Caki2 (cell line): ENCODE measurements around the gene EPN1. TPM values are rescaled to one million over a fixed set of nuclear protein-coding genes. Genes with fewer than 3 reads are reported as not detected.

Experiments
- DNase-seq: peaks from one replicate; pipeline ENCODE4 v3.0.0-alpha.2; 2015; ENCODE audit warnings: low read depth
- in situ Hi-C: cut with HindIII; loops from 2 replicates; pipeline ENCODE4 v1.10.0; 2016; ENCODE audit warnings: low sequenced_read_pairs, low pct_unique_long_range_greater_than_20kb, mixed read lengths
- total RNA-seq: library from RNA; depleted of rRNA; stranded (reverse); fragments of >200 nt; shearing (Covaris generic); gene quantifications from 2 replicates; pipeline ENCODE4 v1.2.3, GENCODE V29; 2014; ENCODE audit warnings: low replicate concordance; rRNA removed

EPN1 gene
- 117 and 123 TPM in 2 replicates for total RNA-seq

DNA sequence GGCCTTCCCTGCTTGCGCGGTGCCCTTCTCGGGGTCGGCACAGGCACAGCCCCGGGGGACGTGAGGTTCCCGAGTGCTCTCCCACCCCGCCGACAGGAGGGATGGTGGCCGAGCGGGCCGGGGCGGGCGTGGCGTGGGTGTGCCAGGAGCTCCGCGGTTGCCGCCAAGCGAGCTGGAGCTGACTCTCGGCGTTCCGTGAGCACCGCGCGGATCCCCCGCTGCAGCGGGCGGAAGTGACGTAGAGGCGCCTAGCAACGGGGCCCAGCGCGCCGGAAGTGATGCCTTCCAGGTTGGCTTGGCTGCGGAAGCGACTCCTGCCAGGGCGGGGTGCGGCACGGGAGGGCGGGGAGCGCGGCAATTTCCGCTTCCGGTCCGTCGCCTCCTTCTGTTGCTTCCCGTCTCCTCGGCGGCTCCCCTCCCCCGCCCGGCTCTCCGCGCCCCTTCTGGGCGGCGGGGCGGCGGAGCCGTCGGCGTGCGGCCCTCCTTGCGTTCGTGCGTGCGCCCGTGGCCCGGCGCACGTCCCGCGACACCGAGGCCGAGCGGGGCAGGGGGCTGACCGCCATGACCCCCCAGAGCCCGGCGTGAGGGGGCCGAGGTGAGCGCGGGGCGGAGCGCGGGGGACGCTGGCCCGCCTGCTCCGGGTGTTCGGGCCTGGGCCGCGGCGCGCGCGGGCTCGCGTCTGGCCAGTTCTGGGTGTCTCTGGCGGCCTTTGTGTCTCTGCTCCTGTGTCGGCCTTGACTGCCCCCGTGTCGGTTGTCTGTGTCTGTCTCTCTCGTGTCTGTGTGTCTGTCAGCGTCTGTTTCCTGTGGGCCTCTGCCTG lies at the start of gene EPN1:
Gene EPN1 (plus strand): TSS at position 386 of the 820 bp plus-strand sequence. CDS start 3,402 bp downstream, outside the sequence.
- in situ Hi-C loops, result no loop called here
- DNase-seq, result peak; percentile 95

DNA sequence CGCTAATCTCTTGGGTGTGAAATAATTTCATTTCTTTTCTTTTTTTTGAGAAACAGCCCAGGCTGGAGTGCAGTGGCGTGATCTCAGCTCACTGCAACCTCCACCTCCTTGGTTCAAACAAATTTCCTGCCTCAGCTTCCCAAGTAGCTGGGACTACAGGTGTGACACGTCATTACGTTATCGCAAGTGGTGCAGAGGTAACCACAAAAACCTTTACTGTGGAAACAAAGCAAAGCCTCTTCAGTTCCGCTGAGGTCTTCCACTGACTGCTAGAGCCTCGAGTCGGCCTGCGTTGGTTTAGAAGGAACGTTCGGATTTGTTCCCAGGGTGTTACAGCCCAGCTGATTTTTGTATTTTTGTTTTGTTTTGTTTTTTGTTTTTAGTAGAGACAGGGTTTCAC lies 48.7 kb upstream of the EPN1 start:
- DNase-seq, result no peak
- in situ Hi-C loops, result loop anchor here (10.0 kb wide), 1 partner anchor 452 kb away; no protein-coding TSS in a partner anchor

DNA sequence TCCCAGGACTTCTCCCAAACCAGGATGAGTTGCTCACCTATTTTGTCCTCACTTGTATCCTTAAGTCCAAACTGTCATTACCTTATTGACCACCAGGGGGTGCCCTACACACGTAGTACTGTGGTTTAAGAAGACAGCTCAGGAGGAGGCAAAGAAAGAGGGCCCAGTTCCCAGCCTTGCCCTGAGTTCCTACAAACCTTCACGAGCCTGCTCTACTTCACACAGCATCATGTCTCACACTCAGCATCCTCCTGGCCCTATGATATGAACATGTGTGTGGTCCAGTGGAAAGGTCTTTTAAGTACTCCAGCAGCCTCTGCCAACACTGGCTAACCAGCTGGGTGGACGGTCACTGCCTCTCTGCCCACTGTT lies 42.6 kb upstream of the EPN1 start:
- in situ Hi-C loops, result no loop called here
- DNase-seq, result peak; percentile 84

DNA sequence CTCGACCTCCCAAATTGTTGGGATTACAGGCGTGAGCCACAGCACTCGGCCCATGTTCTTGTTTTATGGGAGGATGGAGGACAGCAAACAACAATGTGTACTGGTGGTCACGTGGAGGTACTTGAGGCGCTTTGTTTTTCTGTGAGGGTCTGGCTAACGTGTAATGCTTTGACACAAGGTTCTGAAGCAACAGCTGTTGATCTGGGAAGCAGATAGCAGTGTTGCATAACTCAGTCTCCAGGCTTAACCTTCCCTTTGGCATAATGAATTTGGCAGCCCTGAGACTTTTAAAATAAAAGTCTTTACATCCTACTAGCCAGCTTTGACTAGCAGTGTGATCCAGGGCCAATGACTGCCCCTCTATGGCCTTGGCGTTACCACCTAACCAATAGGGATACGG lies 41.2 kb upstream of the EPN1 start:
- no peak for DNase-seq
- in situ Hi-C loops, result no loop called here

DNA sequence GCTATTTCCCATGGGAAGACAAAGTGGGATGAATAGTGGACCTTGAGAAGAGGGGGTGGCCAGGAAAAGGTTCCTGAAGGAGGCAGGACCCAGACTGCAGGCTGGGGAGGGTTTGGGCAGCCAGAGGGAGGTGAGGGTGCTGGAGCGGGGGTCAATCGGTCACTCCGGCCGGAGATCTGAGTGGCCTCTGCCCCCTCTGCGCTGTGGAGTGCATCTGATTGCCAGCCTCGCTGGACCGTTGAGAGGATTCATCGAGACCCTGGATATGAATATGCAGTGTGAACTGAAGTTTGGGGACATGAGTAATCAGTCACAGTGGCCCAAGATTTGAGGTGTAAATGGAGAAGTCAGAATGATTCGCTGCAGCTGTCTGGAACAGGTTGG lies 39.7 kb upstream of the EPN1 start:
- DNase-seq, result no peak
- in situ Hi-C loops, result no loop called here

DNA sequence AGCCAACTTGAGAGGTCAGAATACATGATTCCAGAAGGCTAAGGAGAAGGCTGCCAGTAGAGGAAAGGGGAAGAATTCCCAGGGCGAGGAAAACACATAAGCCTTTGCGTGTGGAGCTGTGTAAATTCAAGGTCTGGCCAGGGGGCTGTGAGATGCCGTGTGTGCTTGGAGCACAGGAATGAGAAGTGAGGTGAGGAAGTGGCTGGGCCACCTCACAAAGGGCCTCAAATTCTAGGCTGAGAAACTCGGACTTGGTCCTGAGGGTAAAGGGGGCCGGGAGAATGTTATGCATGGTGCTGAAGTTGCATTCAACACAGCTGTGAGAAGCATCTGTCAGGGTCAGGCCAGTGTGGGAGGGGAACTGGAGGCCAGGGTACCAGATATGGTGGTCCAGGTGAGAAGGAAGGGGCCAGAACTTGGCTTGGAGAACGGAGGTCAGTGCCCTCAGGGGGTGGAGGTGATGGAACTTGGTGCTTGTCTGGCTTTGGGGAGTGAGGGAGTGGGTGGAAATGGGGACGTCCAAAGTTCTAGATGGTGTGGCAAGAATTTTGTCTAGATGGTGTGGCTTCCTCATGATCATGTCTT lies 39.1 kb upstream of the EPN1 start:
- no peak for DNase-seq
- in situ Hi-C loops, result no loop called here

DNA sequence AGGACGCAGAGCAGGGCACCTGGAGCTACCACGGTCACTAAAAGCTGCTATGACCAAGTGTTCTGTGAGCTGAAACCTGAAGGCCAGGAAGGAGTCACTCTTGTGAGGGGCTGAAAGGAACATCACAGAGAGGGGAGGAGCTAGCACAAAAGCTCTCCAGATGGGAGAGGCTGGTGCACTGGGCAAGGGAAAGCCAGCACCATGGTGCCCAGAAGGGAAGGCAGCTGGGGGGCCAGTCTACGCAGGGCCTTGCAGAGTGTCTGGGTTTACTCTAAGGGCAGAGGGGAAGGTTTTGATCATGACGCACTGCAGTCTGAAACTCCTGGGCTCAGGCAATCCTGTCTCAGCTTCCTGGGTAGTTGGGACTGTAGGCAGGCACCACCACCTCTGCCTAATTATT lies 38.3 kb upstream of the EPN1 start:
- in situ Hi-C loops, result no loop called here
- no peak for DNase-seq

DNA sequence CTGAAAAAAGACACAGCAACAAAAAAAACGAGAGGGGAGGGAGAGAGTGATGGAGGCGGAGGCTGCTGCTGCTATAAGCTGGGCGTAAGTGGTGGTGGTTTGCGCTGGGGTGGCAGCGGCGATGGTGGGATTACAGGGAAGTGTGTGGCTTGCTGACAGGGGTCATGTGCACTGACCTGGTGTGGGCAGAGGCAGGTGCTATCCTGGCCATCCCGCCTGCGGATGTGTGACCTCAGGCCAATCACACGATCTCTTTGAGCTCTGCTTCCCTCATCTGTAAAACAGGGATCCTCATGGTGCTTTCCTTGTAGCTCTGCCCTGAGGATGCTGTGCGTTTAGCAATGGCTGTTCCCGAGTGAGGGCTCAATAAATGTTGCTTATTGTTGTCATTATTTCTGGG lies 37.5 kb upstream of the EPN1 start:
- DNase-seq, result no peak
- in situ Hi-C loops, result no loop called here

DNA sequence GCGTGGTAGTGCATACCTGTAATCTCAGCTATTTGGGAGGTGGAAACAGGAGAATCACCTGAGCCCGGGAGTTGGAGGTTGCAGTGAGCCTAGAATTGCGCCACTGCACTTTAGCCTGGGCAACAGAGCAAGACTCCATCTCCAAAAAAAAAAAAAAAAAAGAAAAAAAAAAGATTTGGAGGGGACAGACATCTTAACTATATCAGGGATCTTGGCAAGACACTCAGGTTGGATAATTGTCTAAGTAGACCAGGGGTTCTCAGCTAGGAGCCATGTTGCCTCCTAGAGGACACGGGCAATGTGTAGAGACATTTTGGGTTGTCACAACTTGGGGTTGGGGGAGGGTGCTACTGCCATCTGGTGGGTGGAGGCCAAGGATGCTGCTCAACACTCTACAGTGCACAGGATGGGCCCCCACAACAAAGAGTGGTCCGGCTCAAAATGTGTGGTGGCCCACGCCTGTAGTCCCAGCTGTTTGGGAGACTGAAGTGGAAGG lies 36.1 kb upstream of the EPN1 start:
- no peak for DNase-seq
- in situ Hi-C loops, result no loop called here

DNA sequence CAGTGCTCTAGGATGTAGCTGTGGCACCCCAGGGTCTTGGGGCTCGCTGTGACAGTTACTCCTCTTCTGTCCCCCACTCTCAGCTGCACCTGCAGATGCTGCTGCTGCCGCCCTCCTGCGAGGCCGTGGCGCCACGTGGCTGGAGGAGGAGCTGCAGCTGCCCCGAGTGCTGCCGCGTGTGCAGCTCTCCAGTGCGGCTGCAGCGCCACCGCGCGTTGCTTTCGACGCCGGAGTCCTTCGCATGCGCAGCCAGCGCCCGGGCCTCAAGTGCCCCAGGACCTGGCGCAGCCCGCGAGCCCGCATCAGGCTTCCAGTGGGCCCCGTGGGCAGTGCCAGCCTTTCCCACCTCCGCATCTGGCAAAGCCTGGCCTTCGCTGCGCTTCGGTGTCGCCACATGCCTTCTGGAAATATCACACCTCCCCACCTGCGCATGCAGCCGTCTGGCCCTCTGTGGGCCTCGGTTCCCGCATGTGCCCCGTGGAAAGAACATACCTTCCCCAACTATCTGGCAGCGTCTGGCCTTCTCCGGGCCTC lies 34.9 kb upstream of the EPN1 start:
- DNase-seq, result peak; percentile 44
- in situ Hi-C loops, result no loop called here

DNA sequence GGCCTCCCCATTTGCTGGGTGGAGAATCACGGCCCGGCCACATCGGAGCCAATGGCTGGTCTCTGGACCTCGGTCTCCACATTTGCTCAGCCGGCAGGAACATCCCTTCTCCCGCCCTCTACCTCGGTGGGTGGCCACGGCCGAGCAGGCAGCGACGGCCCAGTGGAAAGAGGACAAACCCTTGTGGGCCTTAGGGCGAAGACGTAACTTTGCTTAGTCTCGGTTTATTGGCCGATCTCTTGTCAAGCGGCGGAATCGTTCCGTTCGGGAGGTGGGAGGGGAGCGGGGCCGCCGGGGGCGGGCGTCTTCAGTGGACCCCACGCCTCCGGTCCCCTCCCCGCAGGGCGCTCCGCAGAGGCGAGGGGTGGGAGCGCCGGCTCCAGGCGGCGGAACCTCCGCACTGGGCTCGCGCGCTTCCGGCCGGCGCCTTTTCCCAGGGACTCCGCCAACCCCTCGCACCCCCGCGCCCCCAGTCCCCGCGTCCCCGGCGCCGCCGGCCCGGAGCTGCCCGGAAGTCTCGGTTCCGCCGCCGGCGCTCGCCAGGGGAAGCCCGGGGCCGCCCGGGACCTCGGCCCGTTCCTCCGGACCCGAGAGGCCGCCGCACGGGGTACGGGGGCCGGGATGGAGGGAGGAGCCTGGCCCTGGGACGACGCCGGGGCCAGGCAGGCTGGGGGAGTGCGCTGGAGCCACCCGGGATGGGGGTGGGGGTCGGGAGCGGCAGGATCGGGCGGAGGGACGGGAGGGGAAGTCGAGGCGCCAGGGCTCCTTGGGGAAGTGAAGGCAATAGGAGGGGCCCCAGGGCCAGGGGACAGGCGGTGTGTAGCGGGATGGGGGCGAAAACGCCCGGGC lies 34.2 kb upstream of the EPN1 start, which contains the start of gene ZNF580:
Gene ZNF580 (plus strand): TSS at position 426 of the 849 bp plus-strand sequence. CDS start 1,507 bp downstream, outside the sequence.
- in situ Hi-C loops, result no loop called here
- peak; percentile 88 for DNase-seq

DNA sequence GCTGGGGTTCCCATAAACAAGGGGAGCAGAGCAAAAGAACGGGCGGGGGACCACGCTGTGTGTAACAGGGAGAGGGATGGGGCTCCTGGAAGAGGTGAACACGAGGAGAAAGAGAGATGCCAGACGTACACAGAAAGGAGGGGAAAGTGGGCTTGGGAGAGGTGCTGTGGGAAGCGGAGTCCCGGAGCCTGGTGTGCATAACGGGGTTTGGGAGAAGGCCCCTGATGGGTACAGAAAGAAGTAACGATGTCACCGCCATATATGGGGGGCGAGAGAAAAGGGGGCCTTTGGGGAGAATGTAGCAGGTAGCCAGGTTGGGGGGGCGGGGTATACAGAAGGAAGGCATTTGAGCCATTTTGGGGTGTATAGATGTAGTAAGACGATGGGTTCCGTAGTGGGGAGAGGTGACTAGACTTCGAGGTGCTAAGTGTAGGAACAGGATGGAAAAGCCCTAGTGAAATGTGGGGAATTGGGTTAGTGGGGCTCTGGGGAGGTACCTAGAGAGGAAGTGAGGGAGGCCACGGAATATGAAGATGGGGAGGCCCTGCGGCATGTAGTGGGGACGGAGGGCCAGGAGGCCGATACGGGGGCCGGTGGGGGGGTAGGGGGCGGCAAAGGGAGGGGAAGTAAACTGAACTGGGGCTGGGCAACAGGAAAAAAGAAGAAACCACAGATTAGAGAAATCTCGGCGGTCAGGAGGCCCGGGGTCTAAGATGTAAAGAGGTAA lies 33.4 kb upstream of the EPN1 start:
- DNase-seq, result no peak
- in situ Hi-C loops, result no loop called here

DNA sequence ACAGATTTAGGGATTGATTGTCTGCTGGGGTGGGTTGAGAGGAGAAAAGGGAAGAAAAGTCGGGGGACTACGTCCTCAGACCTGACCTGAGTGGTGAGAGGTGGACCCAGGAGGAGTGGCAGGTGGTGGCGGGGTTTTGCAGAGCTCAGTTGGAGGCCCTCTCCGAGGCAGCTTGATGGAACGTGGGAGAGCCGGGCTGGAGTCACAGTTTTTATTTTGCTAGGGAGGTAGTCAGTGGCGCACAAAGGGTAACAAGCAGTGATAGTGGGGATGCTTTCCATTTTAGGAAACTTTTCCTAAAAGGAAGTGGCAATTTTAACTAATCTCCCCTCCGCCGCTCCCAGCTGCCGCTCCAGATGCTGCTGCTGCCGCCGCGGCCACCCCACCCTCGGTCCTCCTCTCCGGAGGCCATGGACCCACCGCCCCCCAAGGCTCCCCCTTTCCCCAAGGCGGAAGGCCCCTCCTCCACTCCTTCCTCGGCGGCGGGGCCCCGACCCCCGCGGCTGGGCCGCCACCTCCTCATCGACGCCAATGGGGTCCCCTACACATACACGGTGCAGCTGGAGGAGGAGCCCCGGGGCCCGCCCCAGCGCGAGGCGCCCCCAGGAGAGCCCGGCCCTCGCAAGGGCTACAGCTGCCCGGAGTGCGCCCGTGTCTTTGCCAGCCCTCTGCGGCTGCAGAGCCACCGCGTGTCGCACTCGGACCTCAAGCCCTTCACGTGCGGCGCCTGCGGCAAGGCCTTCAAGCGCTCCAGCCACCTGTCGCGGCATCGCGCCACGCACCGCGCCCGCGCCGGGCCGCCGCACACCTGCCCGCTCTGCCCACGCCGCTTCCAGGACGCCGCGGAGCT lies 32.6 kb upstream of the EPN1 start:
- peak; percentile 39 for DNase-seq
- in situ Hi-C loops, result no loop called here

DNA sequence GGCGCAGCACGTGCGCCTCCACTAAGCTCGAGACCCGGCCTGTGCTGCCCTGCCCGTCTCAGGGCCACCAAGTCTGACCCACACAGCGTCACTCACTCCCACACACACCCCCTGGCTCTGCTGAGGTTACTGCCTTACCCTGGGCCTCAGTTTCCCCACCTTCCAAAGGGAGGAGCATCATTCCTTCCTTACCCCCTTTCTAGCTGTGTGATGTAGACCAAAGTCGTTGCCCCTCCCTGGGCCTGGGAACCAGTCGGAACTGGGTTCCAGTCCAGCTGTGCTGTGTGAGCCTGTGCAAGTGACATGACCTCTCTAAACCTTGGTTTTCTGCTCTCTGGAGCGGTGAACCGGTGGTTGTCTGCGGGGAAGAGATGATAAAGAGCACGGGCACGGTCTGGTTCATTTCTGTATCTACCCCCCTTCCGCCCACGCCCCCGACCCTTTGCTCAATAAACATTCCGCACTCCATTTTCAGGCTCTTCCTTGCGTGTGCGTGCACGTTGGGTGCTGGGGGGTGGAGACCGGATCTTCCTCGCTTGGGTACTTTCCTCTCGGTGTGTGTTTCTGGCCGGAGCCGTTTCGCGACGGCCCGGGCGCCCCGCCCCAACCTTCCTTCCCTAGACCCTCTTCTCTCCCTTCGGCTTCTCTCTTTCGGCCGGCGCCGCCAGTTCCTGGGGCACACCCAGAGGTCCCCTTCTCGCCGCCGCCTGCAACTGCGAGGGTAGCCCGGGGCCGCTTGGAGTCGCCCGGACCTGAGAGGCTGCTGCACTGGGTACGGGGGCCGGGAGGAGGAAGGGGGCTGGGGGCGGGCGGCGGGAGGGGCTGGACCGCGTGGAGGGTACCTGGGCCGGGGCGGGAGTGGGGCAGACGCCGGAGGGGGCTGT lies 31.8 kb upstream of the EPN1 start, which contains the start of gene ZNF581:
Gene ZNF581 (plus strand): TSS at position 647 of the 884 bp plus-strand sequence. CDS start 923 bp downstream, outside the sequence.
- DNase-seq, result peak; percentile 95
- in situ Hi-C loops, result no loop called here

DNA sequence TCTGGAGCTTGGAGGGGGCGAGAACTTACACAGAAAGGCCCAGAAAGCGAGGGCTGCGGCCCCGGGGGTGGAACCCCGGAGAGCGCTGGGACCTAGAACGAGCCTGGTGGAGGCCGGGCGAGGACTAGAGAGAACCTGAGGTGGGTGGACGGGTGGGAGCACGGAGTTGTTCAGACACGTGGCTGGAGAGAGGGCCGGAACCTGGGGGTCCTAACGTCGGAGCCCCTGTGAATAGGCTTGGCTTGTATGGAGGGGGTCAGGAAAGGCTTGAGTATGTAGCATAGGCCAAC lies 31.2 kb upstream of the EPN1 start:
- in situ Hi-C loops, result no loop called here
- no peak for DNase-seq

DNA sequence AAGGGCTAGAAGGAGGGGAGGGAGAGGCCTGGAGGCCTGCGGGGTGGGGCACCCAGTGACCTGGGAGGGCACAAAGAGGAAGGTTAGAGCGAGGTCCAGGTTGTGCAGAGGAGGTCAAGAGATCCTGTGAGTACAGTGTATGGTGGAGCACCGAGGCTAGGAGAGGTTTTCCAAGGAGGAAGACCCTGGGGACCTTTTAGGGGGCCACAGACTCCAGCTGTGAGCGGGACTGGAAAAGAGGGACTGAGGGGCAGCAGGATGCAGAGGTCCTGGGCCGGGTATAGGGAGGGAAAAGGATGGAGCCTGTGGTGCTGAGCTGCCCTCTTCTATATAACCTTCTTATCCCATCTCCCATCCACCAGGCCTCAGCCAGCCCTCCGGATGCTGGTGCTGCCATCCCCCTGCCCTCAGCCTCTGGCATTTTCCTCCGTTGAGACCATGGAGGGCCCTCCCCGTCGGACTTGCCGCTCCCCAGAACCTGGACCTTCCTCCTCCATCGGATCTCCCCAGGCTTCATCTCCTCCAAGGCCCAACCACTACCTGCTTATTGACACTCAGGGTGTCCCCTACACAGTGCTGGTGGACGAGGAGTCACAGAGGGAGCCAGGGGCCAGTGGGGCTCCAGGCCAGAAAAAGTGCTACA lies 30.7 kb upstream of the EPN1 start:
- DNase-seq, result no peak
- in situ Hi-C loops, result no loop called here
